Head of caudate nucleus (tissue), 42 donors: ENCODE data around the gene ARHGAP4.
A peak's percentile ranks its signal among the peaks of the same experiment; 100 is the strongest.

Experiments
- DNase-seq, 42 donors: peaks; one replicate each; pipeline versions ENCODE4 v3.0.0 to v3.0.0-alpha.2; 2020 to 2021; ENCODE audit warnings: mixed read lengths in 7 of 42
- intact Hi-C: fragments of 100-400 bp; cut with DNase I; formaldehyde crosslinking; loops from one replicate; pipeline ENCODE4 v1.15.0; 2022

ARHGAP4 gene

GRCh38 chrX:153900831-153901752 is 25.0 kb downstream of the ARHGAP4 start:
- intact Hi-C loops = no loop called here
- DNase-seq = peak in 9 of 42 donors; percentile 23 to 57 (median 32)

GRCh38 chrX:153897899-153898298 is 28.2 kb downstream of the ARHGAP4 start:
- intact Hi-C loops = no loop called here
- DNase-seq = no peak

- intact Hi-C loops = no loop called here
- no peak for DNase-seq
These were observed 36.9 kb downstream of the ARHGAP4 start for GRCh38 chrX:153889123-153889522.

GRCh38 chrX:153888344-153888743 is 37.7 kb downstream of the ARHGAP4 start:
- intact Hi-C loops = no loop called here
- no peak for DNase-seq

GRCh38 chrX:153887385-153887784 is 38.7 kb downstream of the ARHGAP4 start:
- no peak for DNase-seq
- intact Hi-C loops = no loop called here

- no peak for DNase-seq
These were observed 39.1 kb downstream of the ARHGAP4 start for GRCh38 chrX:153886915-153887314.

GRCh38 chrX:153885968-153886903 is 39.8 kb downstream of the ARHGAP4 start, which contains the start of gene L1CAM:
Gene L1CAM (minus strand): TSS chrX:153886173. CDS start chrX:153875836, 10,337 bp downstream.
- peak in 4 of 42 donors; percentile 8 to 45 (median 35) for DNase-seq
- intact Hi-C loops = no loop called here

More at GRCh38 chrX:153886915-153887314, 39.1 kb downstream of the ARHGAP4 start:
- intact Hi-C loops = no loop called here

GRCh38 chrX:153885208-153885787 is 40.8 kb downstream of the ARHGAP4 start:
- intact Hi-C loops = no loop called here
- DNase-seq = peak in 3 of 42 donors; percentile 30 to 51 (median 34)

- intact Hi-C loops = no loop called here
- DNase-seq = peak in 1 of 42 donors; percentile 37
These were observed 41.5 kb downstream of the ARHGAP4 start for GRCh38 chrX:153884590-153884989.

GRCh38 chrX:153884136-153884535 is 41.9 kb downstream of the ARHGAP4 start:
- intact Hi-C loops = no loop called here
- peak in 10 of 42 donors; percentile 11 to 59 (median 43) for DNase-seq

GRCh38 chrX:153883163-153883843 is 42.8 kb downstream of the ARHGAP4 start:
- intact Hi-C loops = no loop called here
- peak in 23 of 42 donors; percentile 24 to 71 (median 48) for DNase-seq

GRCh38 chrX:153882557-153882956 is 43.5 kb downstream of the ARHGAP4 start:
- no peak for DNase-seq
- intact Hi-C loops = no loop called here

- peak in 26 of 42 donors; percentile 30 to 77 (median 57) for DNase-seq
- intact Hi-C loops = no loop called here
These were observed 44.0 kb downstream of the ARHGAP4 start for GRCh38 chrX:153882086-153882498.

GRCh38 chrX:153881281-153881680 is 44.8 kb downstream of the ARHGAP4 start:
- intact Hi-C loops = no loop called here
- DNase-seq = no peak

GRCh38 chrX:153880440-153880815 is 45.6 kb downstream of the ARHGAP4 start:
- intact Hi-C loops = no loop called here

GRCh38 chrX:153879741-153880439 is 46.2 kb downstream of the ARHGAP4 start:
- DNase-seq = no peak
- intact Hi-C loops = no loop called here

More at GRCh38 chrX:153880440-153880815, 45.6 kb downstream of the ARHGAP4 start:
- no peak for DNase-seq

GRCh38 chrX:153878969-153879653 is 47.0 kb downstream of the ARHGAP4 start:
- intact Hi-C loops = no loop called here

More at GRCh38 chrX:153878969-153879653, 47.0 kb downstream of the ARHGAP4 start:
- DNase-seq = peak in 1 of 42 donors; percentile 47
